LNCAP (cell line): ENCODE results near the gene RFC5.

Experiments
- CTCF ChIP-seq: fragments of 450-650 bp; IDR thresholded peaks from 2 replicates; pipeline ENCODE4 v1.5.1; 2017; ENCODE audit warnings: mild to moderate bottlenecking

RFC5 gene

GRCh38 chr12:117998719-117999118, 17.8 kb upstream of the RFC5 start:
- no peak for TF ChIP-seq CTCF

DNA sequence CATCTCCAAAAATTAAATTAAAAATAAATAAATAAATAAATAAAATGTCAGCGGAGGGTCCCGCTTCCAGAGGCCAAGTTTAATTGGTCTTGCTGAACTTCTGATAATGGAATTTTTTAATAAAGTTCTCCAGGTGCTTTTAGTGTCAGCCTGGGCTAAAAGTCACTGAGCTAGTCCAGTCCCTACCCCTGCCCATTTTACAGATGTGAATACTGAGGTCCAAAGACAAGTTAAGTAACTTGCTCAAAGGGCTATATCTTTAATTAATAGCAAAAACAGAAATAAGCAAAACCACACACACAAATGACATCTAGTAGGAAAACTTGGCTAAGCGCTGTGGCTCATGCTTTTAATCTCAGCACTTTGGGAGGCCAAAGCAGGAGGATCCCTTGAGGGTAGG, 5.6 kb upstream of the RFC5 start:
- no peak for TF ChIP-seq CTCF

DNA sequence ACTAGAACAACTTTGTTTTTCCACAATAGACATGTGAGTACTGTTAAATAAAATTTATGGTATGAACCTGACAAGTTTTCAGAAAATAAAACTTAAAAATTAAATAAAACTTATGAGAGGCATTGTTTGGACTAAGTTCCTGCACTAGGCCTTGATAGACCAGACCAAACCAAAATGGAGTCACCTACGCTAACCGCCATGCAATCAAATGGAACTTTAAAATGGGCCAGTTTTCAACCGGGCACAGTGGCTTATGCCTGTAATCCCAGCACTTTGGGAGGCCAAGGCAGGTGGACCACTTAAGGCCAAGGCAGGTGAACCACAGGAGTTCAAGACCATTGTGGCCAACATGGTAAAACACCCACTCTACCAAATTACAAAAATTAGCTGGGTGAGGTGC, 5.1 kb upstream of the RFC5 start:
- TF ChIP-seq CTCF, result no peak

DNA sequence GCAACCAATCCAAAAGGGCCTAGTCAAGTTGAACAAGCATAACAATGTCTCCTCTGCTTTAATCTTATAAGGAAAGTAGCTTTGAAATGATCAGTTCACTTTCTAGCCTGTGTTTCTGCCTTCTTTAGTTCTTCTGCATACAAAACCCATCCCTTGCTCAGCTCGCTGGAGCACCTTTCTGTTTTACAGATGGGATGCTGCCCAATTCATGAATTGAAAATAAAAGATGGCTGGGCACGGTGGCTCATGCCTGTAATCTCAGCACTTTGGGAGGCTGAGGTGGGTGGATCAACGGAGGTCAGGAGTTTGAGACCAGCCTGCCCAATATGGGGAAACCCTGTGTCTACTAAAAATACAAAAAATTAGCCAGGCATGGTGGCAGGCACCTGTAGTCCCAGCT, 4.5 kb upstream of the RFC5 start:
- no peak for TF ChIP-seq CTCF

DNA sequence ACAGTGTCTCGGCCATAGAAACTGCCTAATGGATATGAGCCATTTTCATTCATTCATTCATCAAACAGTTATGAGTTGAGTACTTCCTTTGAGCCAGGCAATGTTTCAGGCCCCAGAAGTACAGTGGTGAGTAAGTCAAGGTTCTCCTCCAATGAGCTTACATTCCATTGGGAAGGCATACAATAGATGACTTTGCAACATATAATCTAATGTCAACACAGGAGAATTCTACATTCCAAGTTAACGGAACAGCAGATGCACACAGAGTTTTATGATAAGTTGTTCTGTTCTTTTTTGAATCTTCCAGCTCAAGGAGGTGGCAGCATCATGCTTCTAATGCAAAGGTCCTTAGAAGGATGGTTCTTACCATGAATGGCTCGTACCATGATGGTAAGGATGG, 3.2 kb upstream of the RFC5 start:
- TF ChIP-seq CTCF, result no peak

- TF ChIP-seq CTCF, result no peak
Measured at GRCh38 chr12:118015306-118015705, 1.2 kb upstream of the RFC5 start.

DNA sequence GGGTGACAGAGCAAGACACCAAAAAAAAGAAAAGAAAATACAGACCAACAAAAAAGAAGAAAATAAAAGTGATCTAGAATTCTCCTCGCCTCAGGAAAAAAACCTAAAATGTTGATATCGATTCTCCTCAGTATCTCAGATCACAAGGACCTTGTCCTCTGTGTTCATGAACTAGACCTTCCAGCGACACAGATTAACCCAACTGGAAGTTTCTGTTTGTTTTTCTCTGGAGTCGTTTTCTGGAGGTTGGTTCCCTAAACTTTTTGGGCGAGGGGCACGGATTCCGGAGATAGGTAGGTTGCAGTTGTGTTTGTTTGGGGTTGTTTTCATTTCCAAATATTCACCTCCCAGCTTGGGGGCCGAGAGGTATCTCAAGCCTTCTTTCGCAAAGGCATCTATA, 559 bp upstream of the RFC5 start:
- TF ChIP-seq CTCF, result no peak

DNA sequence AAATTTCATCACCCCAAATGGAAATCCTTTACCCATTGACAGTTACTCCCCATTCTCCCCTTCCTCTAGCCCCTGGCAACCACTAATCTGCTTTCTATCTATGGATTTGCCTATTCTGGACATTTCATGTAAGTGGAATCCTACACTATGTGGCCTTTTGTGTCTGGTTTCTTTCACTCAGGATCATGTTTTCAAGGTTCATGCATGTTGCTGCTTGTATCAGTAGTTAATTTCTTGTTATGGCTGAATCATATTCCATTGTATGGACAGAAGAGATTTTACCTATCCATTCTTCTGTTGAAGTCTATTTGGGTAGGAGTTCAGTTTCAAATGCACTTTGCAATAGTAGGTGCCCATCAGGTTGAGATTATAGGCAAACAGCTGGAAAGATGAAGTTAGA, 1.4 kb downstream of the RFC5 start:
- no peak for TF ChIP-seq CTCF
